ENCODE data around the gene PRSS21.

The PRSS21 gene

GRCh38 chr16:2846511-2847310, 29.7 kb downstream of the PRSS21 start:
- DNase-seq = no peak

- no peak for DNase-seq
Observed at GRCh38 chr16:2848933-2849725, 32.1 kb downstream of the PRSS21 start.

DNA sequence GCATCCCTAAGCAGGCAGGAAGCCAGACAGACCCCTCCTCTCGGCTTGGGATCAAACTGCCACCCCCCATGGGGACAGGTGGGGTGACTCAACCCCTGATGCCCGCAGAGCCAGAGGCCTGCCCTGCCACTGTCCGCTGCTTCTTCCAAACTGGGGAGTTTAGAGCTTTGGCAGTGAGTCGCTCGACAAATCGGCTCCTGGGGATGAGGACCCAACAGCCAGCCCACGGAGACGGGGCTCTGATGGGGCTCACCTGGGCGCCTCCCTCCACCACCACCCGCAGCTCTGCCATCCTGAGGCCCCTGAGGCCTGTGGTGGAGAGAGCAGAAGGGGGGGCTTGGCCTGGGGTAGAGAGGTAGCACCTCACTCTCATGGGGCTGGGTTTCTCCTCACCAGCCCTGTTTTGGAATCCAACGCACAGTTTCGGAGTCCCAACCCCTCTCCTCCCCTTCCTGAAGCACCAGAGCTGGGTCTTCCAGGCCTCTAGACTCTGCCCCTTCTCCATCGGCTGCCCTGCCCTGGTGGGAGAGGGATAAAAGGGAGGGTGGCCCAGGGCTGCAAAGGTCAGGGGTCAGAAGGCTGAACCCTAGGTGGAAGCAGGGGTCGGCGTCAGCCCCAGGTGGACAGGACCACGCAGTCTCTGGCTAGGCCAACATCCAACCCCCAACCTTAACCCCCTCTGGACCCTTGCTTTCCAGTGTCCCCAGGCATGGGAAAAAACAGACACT, 35.1 kb downstream of the PRSS21 start:
- no peak for DNase-seq

DNA sequence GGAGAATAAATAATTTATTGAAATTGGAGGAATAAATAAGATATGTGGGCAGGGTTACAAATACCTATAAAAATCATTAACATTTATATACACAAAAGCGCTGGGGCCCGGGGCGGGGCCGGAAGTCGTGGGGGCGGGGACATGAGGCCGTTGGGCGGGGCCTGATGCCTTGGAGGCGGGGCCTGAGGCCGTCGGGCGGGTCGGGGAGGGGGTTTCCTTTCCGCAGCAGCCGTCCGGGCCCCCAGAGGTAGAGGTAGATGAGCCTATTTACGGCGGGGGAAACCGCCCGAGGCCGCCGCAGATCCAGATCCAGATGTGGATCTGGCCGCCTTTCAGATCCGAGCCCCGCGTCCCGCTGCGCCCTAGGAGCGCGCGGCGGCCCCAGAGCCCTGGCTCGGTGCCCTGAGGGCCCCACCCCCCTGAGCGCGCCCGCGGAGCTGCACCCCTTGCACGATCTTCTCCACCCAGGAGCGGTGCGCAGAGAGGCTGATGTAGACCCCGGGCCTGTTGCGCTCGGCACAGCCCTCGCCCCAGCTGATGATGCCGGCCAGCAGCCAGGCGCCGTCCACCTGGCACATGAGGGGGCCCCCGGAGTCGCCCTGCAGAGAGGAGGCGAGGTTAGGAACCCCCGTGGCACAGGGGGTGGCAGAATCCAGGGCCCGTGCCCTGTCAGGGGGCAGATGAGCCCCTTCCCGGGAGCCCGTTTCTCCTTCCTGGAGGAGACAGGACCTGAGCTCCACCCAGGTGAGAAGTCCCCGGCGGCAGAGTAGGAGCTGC, 35.9 kb downstream of the PRSS21 start:
- DNase-seq = peak; percentile 64

DNA sequence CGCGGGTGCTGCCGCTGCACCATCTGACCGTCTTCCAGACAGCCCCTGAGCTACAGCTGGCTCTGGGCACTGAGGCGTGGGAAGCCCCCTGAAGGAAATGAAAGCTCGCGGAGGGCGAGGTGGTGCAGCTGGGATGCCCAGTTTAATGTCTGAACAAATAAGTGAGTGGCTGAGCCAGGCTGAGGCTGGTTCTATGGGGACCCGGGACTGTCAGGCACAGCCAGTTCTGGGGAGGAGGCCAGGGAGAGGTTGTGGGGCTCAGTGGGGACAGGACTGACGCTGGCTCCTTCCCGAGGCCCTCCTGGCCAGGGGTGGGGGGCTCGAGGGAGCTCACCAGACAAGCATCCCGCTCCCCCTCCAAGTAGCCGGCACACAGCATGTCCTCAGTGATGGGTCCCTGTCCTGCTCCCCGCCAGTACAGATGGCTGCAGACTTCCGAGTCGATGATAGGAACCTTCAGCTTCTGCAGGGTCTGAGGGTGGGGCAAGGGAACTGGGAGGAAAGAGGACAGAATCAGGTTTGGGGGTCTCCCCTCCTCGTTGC, 36.6 kb downstream of the PRSS21 start:
- DNase-seq = no peak

DNA sequence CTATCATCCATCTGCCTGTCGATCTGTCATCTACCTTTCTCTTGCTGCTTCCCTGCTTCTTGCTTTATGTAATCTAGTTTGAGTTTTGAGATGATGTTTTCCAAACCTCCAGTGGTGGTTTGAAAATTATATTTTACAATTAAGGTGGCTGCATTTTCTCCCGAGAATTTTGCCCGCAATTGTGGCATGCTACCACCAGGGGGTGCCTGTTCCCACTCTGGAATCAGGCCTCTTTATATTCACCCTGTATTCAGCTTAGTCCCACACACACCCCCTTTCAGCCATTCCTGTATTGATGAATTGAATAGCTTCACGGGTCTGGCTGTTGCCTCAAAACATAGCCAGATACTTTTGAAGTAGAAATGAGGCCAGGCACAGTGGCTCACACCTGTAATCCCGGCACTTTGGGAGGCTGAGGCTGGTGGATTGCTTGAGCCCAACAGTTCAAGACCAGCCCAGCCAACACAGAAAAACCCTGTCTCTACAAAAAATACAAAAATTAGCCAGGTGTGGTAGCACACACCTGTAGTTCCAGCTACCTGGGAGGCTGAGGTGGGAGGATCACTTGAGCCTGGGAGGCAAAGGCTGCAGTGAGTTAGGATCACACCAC, 37.8 kb downstream of the PRSS21 start:
- no peak for DNase-seq

- no peak for DNase-seq
Observed at GRCh38 chr16:2855536-2855935, 38.5 kb downstream of the PRSS21 start.

DNA sequence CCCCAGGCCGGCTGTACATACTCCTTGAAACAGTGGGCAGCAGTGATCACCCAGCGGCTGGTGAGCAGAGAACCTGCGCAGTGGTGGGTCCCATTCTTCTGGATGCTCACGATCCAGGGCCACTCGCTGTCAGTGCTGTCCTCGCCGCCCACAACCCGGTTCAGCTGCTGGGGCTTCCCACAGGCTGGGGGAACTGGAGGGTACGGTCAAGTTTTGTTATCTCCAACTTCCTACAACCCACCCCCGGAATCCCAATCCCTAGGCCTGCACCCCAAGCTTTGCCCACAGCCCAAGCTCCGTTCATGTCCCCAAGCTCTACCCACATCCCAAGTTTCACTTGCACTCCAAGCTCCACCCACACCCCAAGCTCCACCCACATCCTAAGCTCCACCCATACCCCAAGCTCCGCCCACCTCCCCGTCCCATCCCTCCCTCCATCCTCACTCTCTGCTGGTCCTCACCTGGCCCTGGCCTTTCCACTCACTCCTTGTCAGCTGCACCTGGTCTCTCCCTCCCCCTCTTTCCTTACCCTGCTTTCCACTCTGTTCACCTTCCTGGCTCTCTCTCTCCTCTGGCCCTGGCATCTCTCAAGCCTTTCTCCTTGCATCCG, 39.1 kb downstream of the PRSS21 start:
- no peak for DNase-seq

DNA sequence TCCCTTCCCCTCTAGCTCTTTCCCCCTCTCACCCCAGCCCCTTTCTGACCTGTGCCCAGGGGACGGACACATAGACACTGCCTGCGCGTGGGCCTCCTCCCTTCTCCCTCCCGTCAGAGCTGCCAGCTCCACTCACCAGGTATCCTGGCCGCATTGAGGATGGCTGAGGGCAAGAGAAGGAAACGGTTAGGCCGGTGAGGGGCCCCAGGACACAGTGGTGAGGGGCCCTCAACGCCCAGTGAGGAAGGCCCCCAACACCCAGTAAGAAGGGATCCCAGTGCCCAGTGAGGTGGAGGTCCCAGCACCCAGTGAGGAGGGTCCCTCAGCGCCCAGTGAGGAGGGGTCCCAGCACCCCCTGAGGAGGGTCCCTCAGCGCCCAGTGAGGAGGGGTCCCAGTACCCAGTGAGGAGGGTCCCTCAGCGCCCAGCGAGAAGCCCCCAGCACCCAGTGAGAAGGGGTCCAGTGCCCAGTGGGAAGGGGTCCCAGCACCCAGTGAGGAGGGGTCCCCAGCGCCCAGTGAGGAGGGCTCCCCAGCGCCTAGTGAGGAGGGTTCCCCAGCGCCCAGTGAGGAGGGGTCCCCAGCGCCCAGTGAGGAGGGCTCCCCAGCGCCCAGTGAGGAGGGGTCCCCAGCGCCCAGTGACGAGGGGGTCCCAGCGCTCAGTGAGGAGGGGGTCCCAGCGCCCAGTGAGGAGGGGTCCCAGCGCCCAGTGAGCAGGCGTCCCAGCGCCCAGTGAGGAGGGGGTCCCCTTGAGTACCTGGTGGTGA, 39.8 kb downstream of the PRSS21 start:
- no peak for DNase-seq

DNA sequence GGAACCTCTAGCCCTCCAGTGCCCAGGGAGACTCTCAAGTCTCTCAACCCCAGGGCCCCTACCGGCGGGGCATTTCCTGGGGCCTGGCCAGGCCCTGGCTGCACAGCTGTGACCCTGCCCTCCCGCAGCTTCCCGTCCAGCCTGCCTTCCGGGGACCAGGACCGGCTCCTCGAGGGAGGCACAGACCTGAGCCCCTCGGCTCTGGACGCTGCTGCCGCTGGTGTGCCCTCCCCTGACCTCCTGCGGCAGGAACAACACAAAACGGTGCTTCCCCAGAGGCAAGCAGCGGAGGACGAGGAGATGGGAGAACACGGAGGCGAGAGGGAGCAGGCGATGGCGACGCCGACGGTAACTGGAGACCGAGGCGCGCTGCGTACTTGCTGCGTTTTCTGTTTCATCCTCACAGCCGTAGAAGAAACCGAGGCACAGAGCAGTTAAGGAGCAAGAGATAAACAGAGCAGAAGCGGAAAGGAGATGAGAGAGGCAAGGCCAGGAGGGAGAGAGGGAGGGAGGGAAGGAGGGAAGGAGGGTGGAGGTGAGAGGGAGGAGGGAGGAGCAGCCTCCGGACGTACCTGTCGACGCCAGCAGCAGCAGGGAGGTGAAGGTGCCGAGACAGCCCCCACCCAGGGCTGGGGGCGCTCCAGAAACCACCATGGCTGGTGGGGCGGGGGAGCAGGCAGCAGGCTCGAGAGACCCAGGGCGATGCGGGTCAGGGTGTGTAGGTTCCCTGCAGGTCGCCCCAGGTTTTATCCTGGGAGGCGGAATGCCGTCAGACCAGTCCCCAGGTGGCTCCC, 40.6 kb downstream of the PRSS21 start, which contains the start of gene PRSS22:
Gene PRSS22 (minus strand): TSS at position 720 of the 794 bp plus-strand sequence. CDS start 66 bp downstream, at position 654.
- peak; percentile 53 for DNase-seq

GRCh38 chr16:2858245-2859025, 41.4 kb downstream of the PRSS21 start:
- DNase-seq = peak; percentile 21

DNA sequence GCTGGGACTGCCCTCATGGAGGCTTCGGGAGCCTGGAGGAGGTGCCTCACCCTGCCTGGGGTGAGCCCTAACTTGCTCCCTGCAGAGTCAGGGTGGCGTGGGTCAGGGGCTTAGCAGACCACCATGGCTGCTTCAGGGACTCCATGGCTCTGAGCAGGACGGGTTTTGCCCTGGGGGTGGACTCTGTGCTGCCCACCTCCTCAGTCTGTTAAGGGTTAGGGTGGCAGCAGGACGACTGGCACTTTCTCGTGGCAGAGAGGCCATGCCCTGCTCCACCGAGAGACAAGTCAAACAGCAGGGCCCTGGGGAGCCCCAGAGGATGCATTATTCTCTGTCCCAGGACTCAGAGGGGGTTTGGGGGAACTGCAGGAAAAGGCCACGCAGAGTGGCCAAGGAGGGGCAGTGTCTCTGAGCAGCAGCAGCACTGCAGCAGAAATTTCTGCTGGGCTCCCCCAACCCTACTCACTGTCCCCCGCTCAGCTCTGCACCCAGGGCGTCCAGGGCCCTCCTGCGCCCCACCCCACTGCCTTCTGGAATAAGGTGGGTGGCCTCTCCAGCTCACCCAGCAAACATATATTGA, 42.7 kb downstream of the PRSS21 start:
- no peak for DNase-seq

DNA sequence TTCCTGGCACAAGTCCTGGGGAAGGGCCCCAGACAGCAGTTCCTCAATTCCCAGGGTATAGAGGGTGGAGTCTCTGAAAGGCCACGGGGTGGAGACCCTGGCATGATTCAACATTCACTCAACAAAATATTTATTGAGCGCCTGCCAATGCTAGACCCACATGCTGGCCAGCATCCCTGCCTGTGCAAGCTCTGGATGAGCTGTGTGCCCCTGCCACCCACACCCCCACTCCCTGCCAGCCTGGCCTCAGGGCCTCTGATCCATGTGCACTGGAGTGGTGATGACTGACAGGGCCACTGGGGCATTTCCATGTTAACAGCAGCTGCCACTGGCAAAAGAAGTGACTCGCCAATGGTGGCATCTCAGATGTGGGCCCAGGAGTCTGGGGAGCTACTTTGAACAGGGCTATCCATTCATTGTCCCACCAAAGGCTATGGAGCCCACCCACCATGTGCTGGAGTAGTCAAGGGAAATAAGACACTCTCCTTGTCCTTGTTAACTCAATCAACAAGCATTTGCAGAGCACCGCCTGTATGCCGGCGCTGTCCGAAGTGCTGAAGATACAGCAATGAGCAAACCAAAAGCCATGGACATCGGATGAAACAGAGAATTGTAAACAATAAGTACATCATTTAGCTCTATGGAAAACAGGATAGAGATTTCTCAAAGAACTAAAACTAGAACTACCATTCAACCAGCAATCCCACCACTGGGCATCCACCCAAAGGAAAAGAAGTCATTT, 44.0 kb downstream of the PRSS21 start:
- no peak for DNase-seq

- DNase-seq = no peak
Observed at GRCh38 chr16:2865651-2866050, 48.6 kb downstream of the PRSS21 start.

GRCh38 chr16:2866431-2866830, 49.4 kb downstream of the PRSS21 start:
- no peak for DNase-seq

- DNase-seq = no peak
Observed at GRCh38 chr16:2867661-2867986, 50.6 kb downstream of the PRSS21 start.

DNA sequence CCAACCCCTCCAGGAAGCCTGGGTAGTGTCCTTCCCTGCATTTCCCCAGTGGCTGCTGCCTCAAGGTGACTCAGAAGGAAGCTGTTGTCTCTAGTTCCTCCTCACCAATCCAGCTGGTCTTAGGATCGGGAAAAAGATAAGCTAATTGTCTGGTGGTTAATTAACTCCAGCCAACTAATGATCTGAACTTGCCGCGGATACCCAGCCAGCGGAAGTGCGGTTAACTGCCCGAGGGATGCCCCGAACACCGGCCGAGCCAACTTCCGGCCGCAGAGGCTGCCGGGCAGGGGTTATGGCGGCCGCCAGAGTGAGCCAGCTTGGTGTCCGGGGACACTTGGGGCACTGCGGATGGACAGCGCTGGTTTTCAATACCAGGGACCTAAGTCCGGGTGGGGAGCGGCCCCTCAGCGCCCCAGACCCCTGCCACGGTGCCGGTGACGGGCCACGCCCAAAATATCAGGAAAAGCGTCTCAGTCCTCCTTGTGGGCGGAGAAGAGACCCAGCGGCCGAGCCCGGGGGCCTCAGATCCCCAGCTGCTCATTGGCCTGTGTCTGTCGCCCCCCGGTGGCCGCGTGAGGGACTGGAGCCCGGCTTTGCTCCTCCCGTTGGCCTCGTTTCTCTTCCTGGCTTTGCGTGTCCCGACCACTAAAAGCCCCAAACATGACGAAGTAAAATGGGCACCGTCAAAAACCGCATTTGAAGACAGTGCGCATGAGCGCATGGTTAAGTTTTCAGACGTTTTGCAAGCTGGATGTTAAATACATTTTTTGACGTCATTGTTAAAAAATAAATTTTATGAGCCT, 51.2 kb downstream of the PRSS21 start:
- peak; percentile 92 for DNase-seq

Data from NCI-H69 (cell line).